PC-9 (cell line): ENCODE data around the gene FARSA. TPM values are rescaled to one million over a fixed set of nuclear protein-coding genes. Genes with fewer than 3 reads are reported as not detected.

ENCODE experiments used
- BruUV-seq: library from RNA; stranded (reverse); fragments of 400-500 nt; replicated peaks from 2 replicates; lab custom pipeline; 2021; lab: Mats Ljungman, UMichigan
- CTCF ChIA-PET: fragments of 300-600 bp; sonication (Branson Sonifier 250); formaldehyde crosslinking; loops from one replicate; lab custom pipeline; 2022; ENCODE audit warnings: antibody characterized with exemption; lab: Charles Lee
- POLR2A ChIA-PET: fragments of 300-600 bp; sonication (Branson Sonifier 250); formaldehyde crosslinking; loops from one replicate; lab custom pipeline; 2022; ENCODE audit warnings: antibody characterized with exemption; ENCODE audit not compliant: unreplicated experiment; lab: Charles Lee
- DNase-seq, 2 experiments: peaks; one replicate each; pipeline versions ENCODE4 v3.0.0 to v3.0.0-alpha.2; 2015 to 2022; ENCODE audit warnings: mixed read lengths in 1 of 2
- H2AFZ ChIP-seq: fragments of 200-600 bp; sonication (generic); 2 replicates; pipeline ENCODE4 v1.8.1; 2017; ENCODE audit warnings: antibody characterized with exemption
- H3F3A ChIP-seq: fragments of 200-600 bp; sonication (generic); 2 replicates; pipeline ENCODE4 v1.8.1; 2017; ENCODE audit warnings: antibody characterized with exemption, mild to moderate bottlenecking, low read depth; ENCODE audit not compliant: insufficient read depth
- H3K27ac ChIP-seq: fragments of 200-600 bp; sonication (generic); 2 replicates; pipeline ENCODE4 v1.6.1; 2016; ENCODE audit warnings: mixed run types
- H3K27me3 ChIP-seq: fragments of 200-600 bp; sonication (generic); 2 replicates; pipeline ENCODE4 v1.6.1; 2016; ENCODE audit warnings: low read depth, mixed run types; ENCODE audit not compliant: insufficient read depth
- H3K36me3 ChIP-seq: fragments of 200-600 bp; sonication (generic); 2 replicates; pipeline ENCODE4 v1.6.1; 2016; ENCODE audit warnings: low read depth, mixed run types
- H3K4me1 ChIP-seq: fragments of 200-600 bp; sonication (generic); replicated peaks from 2 replicates; pipeline ENCODE4 v1.6.1; 2016; ENCODE audit warnings: mixed run types; ENCODE audit not compliant: insufficient read depth
- H3K4me2 ChIP-seq: fragments of 200-600 bp; sonication (generic); 2 replicates; pipeline ENCODE4 v1.6.1; 2017; ENCODE audit warnings: mixed run types
- H3K4me3 ChIP-seq: fragments of 200-600 bp; sonication (generic); 2 replicates; pipeline ENCODE4 v1.6.1; 2016; ENCODE audit warnings: mixed run types
- H3K79me2 ChIP-seq: fragments of 200-600 bp; sonication (generic); 2 replicates; pipeline ENCODE4 v1.6.1; 2017; ENCODE audit warnings: low read depth, mixed run types
- H3K9me2 ChIP-seq: fragments of 200-600 bp; sonication (generic); 2 replicates; pipeline ENCODE4 v1.8.1; 2017; ENCODE audit warnings: mild to moderate bottlenecking; ENCODE audit not compliant: insufficient read depth
- H3K9me3 ChIP-seq: fragments of 200-600 bp; sonication (generic); 2 replicates; pipeline ENCODE4 v1.8.1; 2016; ENCODE audit warnings: low read depth; ENCODE audit not compliant: insufficient read depth
- H4K20me1 ChIP-seq: fragments of 200-600 bp; sonication (generic); 2 replicates; pipeline ENCODE4 v1.8.1; 2017; ENCODE audit not compliant: insufficient read depth
- EZH2 ChIP-seq: fragments of 200-600 bp; sonication (generic); IDR thresholded peaks from 2 replicates; pipeline ENCODE4 v1.8.0; 2017; ENCODE audit warnings: antibody characterized with exemption, low read depth
- intact Hi-C: fragments of 100-400 bp; cut with micrococcal nuclease; formaldehyde crosslinking; loops from one replicate; pipeline ENCODE4 v1.10.0; 2022; ENCODE audit not compliant: unreplicated experiment
- total RNA-seq: library from RNA; stranded (reverse); gene quantifications from 2 replicates; pipeline ENCODE4 v1.2.3, GENCODE V29; 2021
- TF ChIP-seq, protein P1 (sequence below): fragments of 200-600 bp; sonication (generic); conservative IDR thresholded peaks from 2 replicates; pipeline ENCODE4 v1.6.1; 2017; ENCODE audit warnings: mixed run types, antibody characterized with exemption, mild to moderate bottlenecking, moderate library complexity

The FARSA gene
- total RNA-seq, 1 experiment from 2014 or later: 53.7 TPM

DNA sequence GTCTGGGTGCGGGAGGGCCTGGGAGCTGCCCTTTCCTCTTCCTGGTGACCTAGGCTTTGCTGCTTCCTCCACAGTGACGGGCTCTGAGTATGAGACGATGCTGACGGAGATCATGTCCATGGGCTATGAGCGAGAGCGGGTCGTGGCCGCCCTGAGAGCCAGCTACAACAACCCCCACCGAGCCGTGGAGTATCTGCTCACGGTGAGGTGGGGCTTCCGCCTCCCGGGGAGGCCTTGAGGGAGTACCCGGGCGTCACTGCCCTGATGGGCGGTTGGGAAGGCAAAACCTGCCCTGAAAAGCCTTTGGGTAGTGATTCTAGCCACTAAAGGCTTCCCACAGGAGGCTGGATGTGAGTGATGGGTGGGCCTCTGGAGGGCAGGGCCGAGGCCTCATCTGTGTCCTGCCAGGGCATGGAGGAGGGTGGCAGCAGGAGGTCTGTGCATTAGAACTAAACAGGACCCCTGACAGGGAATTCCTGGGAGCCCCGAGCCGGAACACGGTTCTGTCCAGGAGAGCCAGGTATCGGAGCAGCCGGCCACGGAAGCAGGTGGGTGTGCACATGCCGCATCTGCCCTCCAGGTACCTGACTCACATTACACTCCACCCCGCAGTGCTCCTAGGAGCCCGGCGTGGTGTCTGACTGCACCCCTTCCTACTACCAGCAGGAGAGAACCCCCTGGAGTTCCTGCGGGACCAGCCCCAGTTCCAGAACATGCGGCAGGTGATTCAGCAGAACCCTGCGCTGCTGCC lies 15.3 kb upstream of the FARSA start:
- Histone ChIP-seq H3K4me1 (peaks cover 23% of the 10 kb centered on the region), H3K27ac (no peak overlapping the region), H3K9me2 (no peaks in the 10 kb centered on the region), H3K27me3 (no peaks in the 10 kb centered on the region), H3K4me2 (no peak overlapping the region), H3K9me3 (no peaks in the 10 kb centered on the region), H3K79me2 (peaks cover 38% of the 10 kb centered on the region), H3F3A (peaks cover 89% of the 10 kb centered on the region), H4K20me1 (peaks cover 39% of the 10 kb centered on the region), H3K4me3 (no peak overlapping the region), H3K36me3 (peaks cover 39% of the 10 kb centered on the region), H2AFZ (no peak overlapping the region)
- TF ChIP-seq, protein P1, sequence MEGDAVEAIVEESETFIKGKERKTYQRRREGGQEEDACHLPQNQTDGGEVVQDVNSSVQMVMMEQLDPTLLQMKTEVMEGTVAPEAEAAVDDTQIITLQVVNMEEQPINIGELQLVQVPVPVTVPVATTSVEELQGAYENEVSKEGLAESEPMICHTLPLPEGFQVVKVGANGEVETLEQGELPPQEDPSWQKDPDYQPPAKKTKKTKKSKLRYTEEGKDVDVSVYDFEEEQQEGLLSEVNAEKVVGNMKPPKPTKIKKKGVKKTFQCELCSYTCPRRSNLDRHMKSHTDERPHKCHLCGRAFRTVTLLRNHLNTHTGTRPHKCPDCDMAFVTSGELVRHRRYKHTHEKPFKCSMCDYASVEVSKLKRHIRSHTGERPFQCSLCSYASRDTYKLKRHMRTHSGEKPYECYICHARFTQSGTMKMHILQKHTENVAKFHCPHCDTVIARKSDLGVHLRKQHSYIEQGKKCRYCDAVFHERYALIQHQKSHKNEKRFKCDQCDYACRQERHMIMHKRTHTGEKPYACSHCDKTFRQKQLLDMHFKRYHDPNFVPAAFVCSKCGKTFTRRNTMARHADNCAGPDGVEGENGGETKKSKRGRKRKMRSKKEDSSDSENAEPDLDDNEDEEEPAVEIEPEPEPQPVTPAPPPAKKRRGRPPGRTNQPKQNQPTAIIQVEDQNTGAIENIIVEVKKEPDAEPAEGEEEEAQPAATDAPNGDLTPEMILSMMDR: no peak
- no peak for TF ChIP-seq EZH2
- ChIA-PET CTCF (no interaction called here), POLR2A (no interaction called here)
- DNase-seq: no peak
- intact Hi-C loops: no loop called here
- no TSS peak for BruUV-seq

DNA sequence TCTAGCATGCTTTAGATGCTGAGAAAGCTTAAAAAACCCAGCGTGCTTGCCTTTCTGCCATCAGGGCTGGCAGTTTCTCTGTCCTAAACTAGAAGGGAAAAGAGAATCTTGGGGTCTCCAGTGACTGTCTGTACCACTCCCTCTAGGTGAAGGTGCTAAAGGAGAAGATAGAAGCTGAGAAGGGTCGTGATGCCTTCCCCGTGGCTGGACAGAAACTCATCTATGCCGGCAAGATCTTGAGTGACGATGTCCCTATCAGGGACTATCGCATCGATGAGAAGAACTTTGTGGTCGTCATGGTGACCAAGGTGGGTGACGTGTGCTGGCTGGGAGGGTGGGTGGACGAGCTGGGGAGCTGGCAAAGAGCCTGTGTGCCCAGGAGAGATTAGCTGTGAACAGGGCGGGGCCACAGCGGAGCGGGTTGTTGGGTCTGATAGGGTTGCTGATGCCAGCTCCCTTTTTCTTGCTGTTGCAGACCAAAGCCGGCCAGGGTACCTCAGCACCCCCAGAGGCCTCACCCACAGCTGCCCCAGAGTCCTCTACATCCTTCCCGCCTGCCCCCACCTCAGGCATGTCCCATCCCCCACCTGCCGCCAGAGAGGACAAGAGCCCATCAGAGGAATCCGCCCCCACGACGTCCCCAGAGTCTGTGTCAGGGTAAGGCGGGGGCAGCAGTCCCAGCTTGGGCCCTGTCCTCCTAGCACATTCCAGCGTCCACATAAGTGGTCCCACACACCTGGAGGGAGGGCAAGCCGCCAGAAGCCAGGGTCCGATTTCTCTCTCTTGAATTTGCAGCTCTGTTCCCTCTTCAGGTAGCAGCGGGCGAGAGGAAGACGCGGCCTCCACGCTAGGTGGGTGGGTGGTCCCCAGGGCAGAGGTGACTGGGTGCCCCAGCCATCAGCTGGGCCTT lies 14.4 kb upstream of the FARSA start:
- POLR2A ChIA-PET: interaction anchor here (0.7 kb wide), 1 partner anchor 103 kb away, joined by 5 read pairs; no protein-coding TSS in a partner anchor
- no peak for TF ChIP-seq EZH2
- TF ChIP-seq, protein P1: no peak
- Histone ChIP-seq H3K27ac (no peak overlapping the region), H3K79me2 (peaks cover 32% of the 10 kb centered on the region), H3K9me2 (no peaks in the 10 kb centered on the region), H3K9me3 (no peaks in the 10 kb centered on the region), H3K4me1 (peaks cover 23% of the 10 kb centered on the region), H3F3A (peaks cover 91% of the 10 kb centered on the region), H3K4me2 (peak overlapping the region; percentile 97), H4K20me1 (peaks cover 36% of the 10 kb centered on the region), H3K36me3 (peaks cover 45% of the 10 kb centered on the region), H2AFZ (no peak overlapping the region), H3K27me3 (no peaks in the 10 kb centered on the region), H3K4me3 (no peak overlapping the region)
- DNase-seq: no peak
- no TSS peak for BruUV-seq
- intact Hi-C loops: no loop called here
- CTCF ChIA-PET: no interaction called here

DNA sequence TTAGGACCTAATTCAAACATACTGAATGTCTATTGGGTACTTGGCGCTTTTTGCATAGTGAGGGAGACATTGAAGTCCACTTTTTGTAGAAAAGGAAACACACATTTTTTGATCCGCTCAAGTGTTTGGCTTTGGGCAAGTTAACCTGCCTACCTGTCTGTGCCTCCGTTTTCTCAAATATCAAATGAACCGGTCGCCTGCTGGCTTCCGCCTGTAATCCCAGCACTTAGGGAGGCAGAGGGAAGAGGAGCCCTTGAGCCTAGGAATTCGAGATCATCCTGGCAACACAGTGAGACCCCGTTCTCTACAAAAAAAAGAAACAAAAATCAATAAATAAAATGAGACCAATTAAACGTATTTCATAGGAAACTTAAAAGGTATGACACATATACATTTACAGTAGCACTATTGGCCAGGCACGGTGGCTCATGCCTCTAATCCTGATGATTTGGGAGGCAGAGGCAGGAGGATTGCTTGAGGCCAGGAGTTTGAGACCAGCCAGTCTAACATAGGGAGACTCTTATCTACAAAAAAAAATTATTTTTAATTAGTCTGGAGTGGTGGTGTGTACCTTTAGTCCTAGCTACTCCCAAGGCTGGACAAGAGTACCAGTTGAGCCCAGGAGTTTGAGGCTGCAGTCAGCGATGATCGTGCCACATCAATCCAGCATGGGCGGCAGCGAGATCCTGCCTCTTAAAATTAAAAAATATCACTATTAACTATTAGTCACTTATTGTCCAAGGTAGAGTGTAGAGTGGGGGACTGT lies 13.4 kb upstream of the FARSA start:
- TF ChIP-seq, protein P1: no peak
- no peak for TF ChIP-seq EZH2
- ChIA-PET POLR2A (interaction anchor here (0.6 to 0.7 kb wide), 7 partner anchors 8 to 1625 kb away, joined by 3 to 19 read pairs (median 5); partner anchors contain the start of genes NDUFB7 and SYCE2), CTCF (interaction anchor here (0.9 to 1.0 kb wide), 2 partner anchors 19 kb away, joined by 4 read pairs; no protein-coding TSS in a partner anchor)
- TSS peak; percentile 35 for BruUV-seq
- Histone ChIP-seq H2AFZ (no peak overlapping the region), H3K27ac (peak overlapping the region; percentile 89), H3K9me2 (no peaks in the 10 kb centered on the region), H3F3A (peaks cover 92% of the 10 kb centered on the region), H3K27me3 (no peaks in the 10 kb centered on the region), H3K4me2 (peak overlapping the region; percentile 97), H3K4me3 (peak overlapping the region; percentile 77), H3K9me3 (no peaks in the 10 kb centered on the region), H3K36me3 (peaks cover 37% of the 10 kb centered on the region), H3K4me1 (peaks cover 23% of the 10 kb centered on the region), H4K20me1 (peaks cover 36% of the 10 kb centered on the region), H3K79me2 (peaks cover 32% of the 10 kb centered on the region)
- intact Hi-C loops: no loop called here
- DNase-seq: no peak
